ENCODE measurements around the gene LARP6.
A peak's percentile ranks its signal among the peaks of the same experiment; 100 is the strongest.

LARP6 gene

GRCh38 chr15:70853973-70854665 is at the start of gene LARP6:
TSS of gene LARP6 (minus strand) at chr15:70854157. CDS start at chr15:70854088, 69 bp downstream.
- TF ChIP-seq Cebpa-rat (IDR thresholded peaks at IDR 0.05): no peak
- H3K9me3 ChIP-seq: no peaks in the 10 kb centered on the region
- no peaks in the 10 kb centered on the region for H4K20me1 ChIP-seq
- H3K36me3 ChIP-seq: peaks cover 9% of the 10 kb centered on the region
- H3K9ac ChIP-seq: peak within 1 kb of the TSS; percentile 84
- H3K4me1 ChIP-seq: peaks cover 42% of the 10 kb centered on the region
- peak within 1 kb of the TSS; percentile 99 for H3K4me2 ChIP-seq
- H3K27ac ChIP-seq: peak within 1 kb of the TSS; percentile 81
- peak within 1 kb of the TSS; percentile 91 for H3K4me3 ChIP-seq
- no peaks in the 10 kb centered on the region for H3K27me3 ChIP-seq

GRCh38 chr15:70902107-70902506 is 48.1 kb upstream of the LARP6 start:
- H3K4me3 ChIP-seq: no peak overlapping the region
- H3K9ac ChIP-seq: no peak overlapping the region
- H3K4me1 ChIP-seq: no peaks in the 10 kb centered on the region
- no peak overlapping the region for H3K4me2 ChIP-seq
- H3K27me3 ChIP-seq: no peaks in the 10 kb centered on the region
- TF ChIP-seq Cebpa-rat (IDR thresholded peaks at IDR 0.05): no peak
- H3K36me3 ChIP-seq: no peaks in the 10 kb centered on the region
- no peaks in the 10 kb centered on the region for H4K20me1 ChIP-seq
- peaks cover 3% of the 10 kb centered on the region; the same call in 1 of the 2 replicates for H3K9me3 ChIP-seq
- H3K27ac ChIP-seq: no peak overlapping the region

GRCh38 chr15:70892912-70893560 is 39.1 kb upstream of the LARP6 start:
- no peaks in the 10 kb centered on the region for H4K20me1 ChIP-seq
- no peaks in the 10 kb centered on the region for H3K36me3 ChIP-seq
- H3K4me2 ChIP-seq: no peak overlapping the region
- peaks cover 13% of the 10 kb centered on the region for H3K9me3 ChIP-seq
- no peak overlapping the region for H3K27ac ChIP-seq
- no peak overlapping the region for H3K4me3 ChIP-seq
- H3K27me3 ChIP-seq: no peaks in the 10 kb centered on the region
- no peaks in the 10 kb centered on the region for H3K4me1 ChIP-seq
- H3K9ac ChIP-seq: no peak overlapping the region
- no peak for TF ChIP-seq Cebpa-rat (IDR thresholded peaks at IDR 0.05)

- no peaks in the 10 kb centered on the region for H3K27me3 ChIP-seq
- H3K9me3 ChIP-seq: peaks cover 13% of the 10 kb centered on the region
- no peak within 1 kb of the TSS for H3K27ac ChIP-seq
- H3K36me3 ChIP-seq: no peaks in the 10 kb centered on the region
- H3K4me3 ChIP-seq: no peak within 1 kb of the TSS
- TF ChIP-seq Cebpa-rat (IDR thresholded peaks at IDR 0.05): no peak
- H4K20me1 ChIP-seq: no peaks in the 10 kb centered on the region
- H3K4me2 ChIP-seq: no peak within 1 kb of the TSS
- H3K9ac ChIP-seq: no peak within 1 kb of the TSS
- H3K4me1 ChIP-seq: no peaks in the 10 kb centered on the region
These were observed 38.3 kb upstream of the LARP6 start, which contains the start of the genes LRRC49 and THAP10 for GRCh38 chr15:70892002-70892911. TSS of gene LRRC49 (plus strand) at chr15:70892826. CDS start at chr15:70892895, 69 bp downstream. TSS of gene THAP10 (minus strand) at chr15:70892433. CDS start at chr15:70892272, 161 bp downstream.

GRCh38 chr15:70882361-70882760 is 28.4 kb upstream of the LARP6 start:
- no peak overlapping the region for H3K4me3 ChIP-seq
- no peaks in the 10 kb centered on the region for H3K4me1 ChIP-seq
- no peaks in the 10 kb centered on the region for H4K20me1 ChIP-seq
- no peak for TF ChIP-seq Cebpa-rat (IDR thresholded peaks at IDR 0.05)
- no peaks in the 10 kb centered on the region for H3K9me3 ChIP-seq
- H3K9ac ChIP-seq: no peak overlapping the region
- no peaks in the 10 kb centered on the region for H3K27me3 ChIP-seq
- H3K27ac ChIP-seq: no peak overlapping the region
- no peak overlapping the region for H3K4me2 ChIP-seq
- no peaks in the 10 kb centered on the region for H3K36me3 ChIP-seq

- no peaks in the 10 kb centered on the region for H3K36me3 ChIP-seq
- H3K4me3 ChIP-seq: no peak overlapping the region
- H3K4me1 ChIP-seq: no peaks in the 10 kb centered on the region
- H3K4me2 ChIP-seq: no peak overlapping the region
- TF ChIP-seq Cebpa-rat (IDR thresholded peaks at IDR 0.05): no peak
- H3K27me3 ChIP-seq: no peaks in the 10 kb centered on the region
- H4K20me1 ChIP-seq: no peaks in the 10 kb centered on the region
- no peak overlapping the region for H3K9ac ChIP-seq
- H3K9me3 ChIP-seq: no peaks in the 10 kb centered on the region
- no peak overlapping the region for H3K27ac ChIP-seq
These were observed 26.8 kb upstream of the LARP6 start for GRCh38 chr15:70880781-70881180.

- no peaks in the 10 kb centered on the region for H3K27me3 ChIP-seq
- H3K4me3 ChIP-seq: no peak overlapping the region
These were observed 25.4 kb upstream of the LARP6 start for GRCh38 chr15:70879401-70879800.

GRCh38 chr15:70876683-70877082 is 22.7 kb upstream of the LARP6 start:
- H3K4me2 ChIP-seq: no peak overlapping the region
- H3K4me1 ChIP-seq: no peaks in the 10 kb centered on the region
- peaks cover 5% of the 10 kb centered on the region; the same call in 1 of the 2 replicates for H3K9me3 ChIP-seq
- no peak for TF ChIP-seq Cebpa-rat (IDR thresholded peaks at IDR 0.05)
- H4K20me1 ChIP-seq: no peaks in the 10 kb centered on the region
- H3K27me3 ChIP-seq: no peaks in the 10 kb centered on the region
- no peak overlapping the region for H3K4me3 ChIP-seq
- no peak overlapping the region for H3K9ac ChIP-seq
- no peak overlapping the region for H3K27ac ChIP-seq
- H3K36me3 ChIP-seq: no peaks in the 10 kb centered on the region

More at GRCh38 chr15:70879401-70879800, 25.4 kb upstream of the LARP6 start:
- H4K20me1 ChIP-seq: no peaks in the 10 kb centered on the region
- TF ChIP-seq Cebpa-rat (IDR thresholded peaks at IDR 0.05): no peak
- no peak overlapping the region for H3K27ac ChIP-seq
- no peaks in the 10 kb centered on the region for H3K36me3 ChIP-seq
- H3K4me1 ChIP-seq: no peaks in the 10 kb centered on the region
- no peak overlapping the region for H3K9ac ChIP-seq
- no peak overlapping the region for H3K4me2 ChIP-seq
- H3K9me3 ChIP-seq: no peaks in the 10 kb centered on the region

GRCh38 chr15:70876011-70876410 is 22.1 kb upstream of the LARP6 start:
- H3K4me3 ChIP-seq: no peak overlapping the region
- H4K20me1 ChIP-seq: no peaks in the 10 kb centered on the region
- no peak overlapping the region for H3K27ac ChIP-seq
- H3K4me2 ChIP-seq: no peak overlapping the region
- peaks cover 10% of the 10 kb centered on the region for H3K9me3 ChIP-seq
- no peak overlapping the region for H3K9ac ChIP-seq
- no peak for TF ChIP-seq Cebpa-rat (IDR thresholded peaks at IDR 0.05)
- H3K4me1 ChIP-seq: no peaks in the 10 kb centered on the region
- H3K36me3 ChIP-seq: no peaks in the 10 kb centered on the region
- H3K27me3 ChIP-seq: no peaks in the 10 kb centered on the region
